Smooth muscle cell (in vitro differentiated cells): Measurements from ENCODE around the gene SGTB. TPM values are rescaled to one million over a fixed set of nuclear protein-coding genes. Genes with fewer than 3 reads are reported as not detected.

ENCODE experiments used
- DNase-seq: peaks from one replicate; lab custom pipeline; 2025; ENCODE audit not compliant: unreplicated experiment; lab: John Stamatoyannopoulos, UW
- H2AFZ ChIP-seq: fragments of 200-600 bp; sonication (generic); 2 replicates; pipeline ENCODE4 v1.6.0; 2016; ENCODE audit warnings: antibody characterized with exemption, low read depth, mild to moderate bottlenecking
- H3F3A ChIP-seq: fragments of 200-600 bp; sonication (generic); 2 replicates; pipeline ENCODE4 v1.6.0; 2017; ENCODE audit warnings: antibody characterized with exemption, low read depth
- H3K27ac ChIP-seq: fragments of 200-600 bp; sonication (generic); 2 replicates; pipeline ENCODE4 v1.5.1; 2016; ENCODE audit warnings: low read depth, mild to moderate bottlenecking
- H3K27me3 ChIP-seq: fragments of 200-600 bp; sonication (generic); 2 replicates; pipeline ENCODE4 v1.6.1; 2016; ENCODE audit warnings: low read depth, mild to moderate bottlenecking
- H3K36me3 ChIP-seq: fragments of 200-600 bp; sonication (generic); 2 replicates; pipeline ENCODE4 v1.5.1; 2016; ENCODE audit warnings: low read depth
- H3K4me1 ChIP-seq: fragments of 200-600 bp; sonication (generic); 2 replicates; pipeline ENCODE4 v1.5.1; 2016; ENCODE audit warnings: low read depth
- H3K4me2 ChIP-seq: fragments of 200-600 bp; sonication (generic); 2 replicates; pipeline ENCODE4 v1.6.0; 2016; ENCODE audit warnings: mild to moderate bottlenecking
- H3K4me3 ChIP-seq: fragments of 200-600 bp; sonication (generic); 2 replicates; pipeline ENCODE4 v1.5.1; 2016; ENCODE audit warnings: mild to moderate bottlenecking
- H3K79me2 ChIP-seq: fragments of 200-600 bp; sonication (generic); 2 replicates; pipeline ENCODE4 v1.6.0; 2016; ENCODE audit warnings: low read depth, mild to moderate bottlenecking
- H3K9ac ChIP-seq: fragments of 200-600 bp; sonication (generic); 2 replicates; pipeline ENCODE4 v1.6.0; 2016; ENCODE audit warnings: low read depth
- H3K9me3 ChIP-seq: fragments of 200-600 bp; sonication (generic); replicated peaks from 2 replicates; pipeline ENCODE4 v1.5.1; 2016; ENCODE audit warnings: low read depth
- H4K20me1 ChIP-seq: fragments of 200-600 bp; sonication (generic); 2 replicates; pipeline ENCODE4 v1.6.0; 2016; ENCODE audit warnings: low read depth
- WGBS: methylation state at CpG from one replicate; pipeline ENCODE4 v1.1.7; 2016; ENCODE audit warnings: low lambda C conversion rate; 5-methylcytosine and 5-hydroxymethylcytosine counted together
- polyA plus RNA-seq: library from polyadenylated mRNA; unstranded; fragments of >200 nt; fragmentation: Nextera tagmentation; extraction: Ambion mirVana; gene quantifications from 2 replicates; pipeline ENCODE4 v1.2.1, GENCODE V29; 2016
- total RNA-seq: library from RNA; depleted of rRNA; stranded (reverse); fragments of >200 nt; gene quantifications from 2 replicates; pipeline ENCODE4 v1.2.3, GENCODE V29; 2014
- TF ChIP-seq, protein P1 (sequence below): fragments of 200-600 bp; sonication (generic); IDR thresholded peaks from 2 replicates; pipeline ENCODE4 v1.5.1; 2017; ENCODE audit warnings: borderline replicate concordance, mild to moderate bottlenecking, antibody characterized with exemption; ENCODE audit not compliant: insufficient read depth, poor library complexity, severe bottlenecking

Gene SGTB, protein sequence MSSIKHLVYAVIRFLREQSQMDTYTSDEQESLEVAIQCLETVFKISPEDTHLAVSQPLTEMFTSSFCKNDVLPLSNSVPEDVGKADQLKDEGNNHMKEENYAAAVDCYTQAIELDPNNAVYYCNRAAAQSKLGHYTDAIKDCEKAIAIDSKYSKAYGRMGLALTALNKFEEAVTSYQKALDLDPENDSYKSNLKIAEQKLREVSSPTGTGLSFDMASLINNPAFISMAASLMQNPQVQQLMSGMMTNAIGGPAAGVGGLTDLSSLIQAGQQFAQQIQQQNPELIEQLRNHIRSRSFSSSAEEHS
- 12.8 and 16.4 TPM in 2 replicates for total RNA-seq
- 3.8 and 5.3 TPM in 2 replicates for polyA plus RNA-seq

DNA sequence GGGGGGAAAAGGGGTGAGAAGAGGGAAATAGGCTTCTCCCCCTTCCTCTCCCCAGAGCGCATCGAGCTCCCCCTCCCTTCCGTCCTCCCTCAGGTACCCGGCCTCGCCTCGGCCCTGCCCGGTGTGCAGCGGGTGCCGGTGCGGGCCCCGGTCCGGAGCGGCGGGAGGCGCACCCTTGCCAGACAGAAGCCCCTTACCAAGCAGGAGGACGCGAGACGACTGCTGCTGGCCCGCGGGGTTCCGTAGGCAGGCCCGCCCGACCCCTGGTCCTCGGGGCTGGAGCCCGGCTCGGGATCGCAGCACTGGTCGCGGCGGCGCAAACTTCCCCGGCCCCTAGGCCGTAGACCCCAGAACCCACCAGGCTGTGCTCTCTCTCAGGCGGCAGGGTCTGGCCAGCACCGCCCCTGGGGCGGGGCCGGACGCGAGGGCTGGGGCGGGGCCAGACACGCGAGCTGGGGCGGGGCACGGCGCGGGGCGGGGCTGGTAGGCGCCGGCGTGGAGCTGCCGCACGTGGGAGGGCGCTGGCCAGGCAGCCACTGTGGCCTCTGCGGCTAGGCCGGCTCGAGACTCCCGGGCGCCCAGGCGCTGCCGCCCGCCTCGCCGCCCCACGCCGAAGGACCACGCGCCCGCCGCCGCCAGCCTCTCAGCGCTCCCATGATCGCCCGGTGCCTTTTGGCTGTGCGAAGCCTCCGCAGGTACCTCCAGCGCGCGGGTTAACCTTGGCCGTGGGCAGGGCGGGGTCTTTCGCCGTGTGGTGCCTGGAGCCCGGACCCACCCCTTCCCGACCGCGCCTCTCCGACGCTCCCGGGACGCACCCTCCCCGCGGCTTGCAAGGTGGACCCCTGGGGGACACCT is at the start of gene SGTB, which contains the start of gene NLN:
TSS of gene SGTB (minus strand) at position 390 of the 855 bp plus-strand sequence. CDS start 1,302 bp downstream, outside the sequence.
TSS of gene NLN (plus strand) at position 486 of the 855 bp plus-strand sequence. CDS start at position 655, 169 bp downstream.
- peaks cover 7% of the 10 kb centered on the region for H3K4me1 ChIP-seq
- peaks cover 6% of the 10 kb centered on the region for H3F3A ChIP-seq
- peak within 1 kb of the TSS; percentile 89 for H3K9ac ChIP-seq
- peak within 1 kb of the TSS; percentile 85 for H3K4me2 ChIP-seq
- peaks cover 46% of the 10 kb centered on the region for H3K79me2 ChIP-seq
- H3K9me3 ChIP-seq: no peaks in the 10 kb centered on the region
- H3K4me3 ChIP-seq: peak within 1 kb of the TSS; percentile 83
- TF ChIP-seq, protein P1, sequence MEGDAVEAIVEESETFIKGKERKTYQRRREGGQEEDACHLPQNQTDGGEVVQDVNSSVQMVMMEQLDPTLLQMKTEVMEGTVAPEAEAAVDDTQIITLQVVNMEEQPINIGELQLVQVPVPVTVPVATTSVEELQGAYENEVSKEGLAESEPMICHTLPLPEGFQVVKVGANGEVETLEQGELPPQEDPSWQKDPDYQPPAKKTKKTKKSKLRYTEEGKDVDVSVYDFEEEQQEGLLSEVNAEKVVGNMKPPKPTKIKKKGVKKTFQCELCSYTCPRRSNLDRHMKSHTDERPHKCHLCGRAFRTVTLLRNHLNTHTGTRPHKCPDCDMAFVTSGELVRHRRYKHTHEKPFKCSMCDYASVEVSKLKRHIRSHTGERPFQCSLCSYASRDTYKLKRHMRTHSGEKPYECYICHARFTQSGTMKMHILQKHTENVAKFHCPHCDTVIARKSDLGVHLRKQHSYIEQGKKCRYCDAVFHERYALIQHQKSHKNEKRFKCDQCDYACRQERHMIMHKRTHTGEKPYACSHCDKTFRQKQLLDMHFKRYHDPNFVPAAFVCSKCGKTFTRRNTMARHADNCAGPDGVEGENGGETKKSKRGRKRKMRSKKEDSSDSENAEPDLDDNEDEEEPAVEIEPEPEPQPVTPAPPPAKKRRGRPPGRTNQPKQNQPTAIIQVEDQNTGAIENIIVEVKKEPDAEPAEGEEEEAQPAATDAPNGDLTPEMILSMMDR: no peak
- H4K20me1 ChIP-seq: peaks cover 13% of the 10 kb centered on the region
- DNase-seq: peak; percentile 70
- H2AFZ ChIP-seq: peak within 1 kb of the TSS; percentile 96
- 2% methylated on average over 53 of the region's 92 CpGs for WGBS
- no peaks in the 10 kb centered on the region for H3K27me3 ChIP-seq
- no peaks in the 10 kb centered on the region for H3K36me3 ChIP-seq
- peak within 1 kb of the TSS; percentile 72 for H3K27ac ChIP-seq

DNA sequence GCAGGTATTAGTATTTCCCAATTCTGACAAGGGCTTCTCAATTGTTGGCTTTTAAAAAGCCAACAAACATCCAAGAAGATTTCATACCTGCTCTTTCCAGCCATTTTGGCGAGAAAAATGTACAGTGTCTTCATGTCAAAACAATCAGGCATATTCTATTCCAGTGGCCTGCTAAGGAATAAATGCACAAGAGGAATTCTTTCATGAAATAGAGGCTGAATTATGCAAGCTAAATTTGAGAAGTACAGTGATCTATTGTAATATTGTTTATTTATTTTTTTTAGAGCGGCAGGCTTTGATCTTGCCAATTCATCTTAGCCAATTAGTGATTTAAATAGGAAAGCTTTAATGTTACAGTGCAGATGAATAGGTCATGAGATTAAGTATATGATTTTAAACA is 49.4 kb upstream of the SGTB start:
- no peak overlapping the region for H2AFZ ChIP-seq
- 97% methylated on average over 2 of the region's 2 CpGs for WGBS
- H4K20me1 ChIP-seq: peaks cover 3% of the 10 kb centered on the region
- H3K36me3 ChIP-seq: no peaks in the 10 kb centered on the region
- no peak overlapping the region for H3K4me3 ChIP-seq
- H3K27me3 ChIP-seq: no peaks in the 10 kb centered on the region
- TF ChIP-seq, protein P1: no peak
- DNase-seq: no peak
- H3F3A ChIP-seq: no peaks in the 10 kb centered on the region
- no peak overlapping the region for H3K4me2 ChIP-seq
- H3K9ac ChIP-seq: no peak overlapping the region
- peaks cover 6% of the 10 kb centered on the region for H3K4me1 ChIP-seq
- H3K27ac ChIP-seq: no peak overlapping the region
- H3K79me2 ChIP-seq: no peaks in the 10 kb centered on the region
- H3K9me3 ChIP-seq: no peaks in the 10 kb centered on the region

DNA sequence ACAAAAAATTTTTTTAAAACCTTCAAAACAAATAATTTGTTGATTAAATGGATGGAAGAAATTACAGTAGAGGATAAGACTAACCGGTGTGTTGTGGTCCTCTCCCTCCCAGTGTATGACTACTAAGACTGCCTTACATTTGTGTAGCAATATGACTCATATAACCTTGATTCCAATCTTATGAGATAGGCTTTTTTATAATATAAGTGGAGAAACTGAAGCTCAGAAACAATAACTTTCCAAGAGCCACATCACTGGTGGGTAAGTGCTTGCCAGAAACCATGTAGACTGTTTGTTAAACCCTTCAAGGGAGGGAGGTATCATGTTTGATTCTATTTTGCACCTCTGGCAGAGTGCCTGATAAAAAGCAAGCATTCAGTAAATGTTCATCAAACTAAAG is 47.6 kb upstream of the SGTB start:
- H3F3A ChIP-seq: no peaks in the 10 kb centered on the region
- no peak overlapping the region for H3K9ac ChIP-seq
- H4K20me1 ChIP-seq: no peaks in the 10 kb centered on the region
- H3K9me3 ChIP-seq: no peaks in the 10 kb centered on the region
- H3K27me3 ChIP-seq: no peaks in the 10 kb centered on the region
- TF ChIP-seq, protein P1: no peak
- no peaks in the 10 kb centered on the region for H3K36me3 ChIP-seq
- 79% methylated on average over 1 of the region's 1 CpG for WGBS
- no peak overlapping the region for H3K4me2 ChIP-seq
- no peak overlapping the region for H3K4me3 ChIP-seq
- H3K4me1 ChIP-seq: peaks cover 6% of the 10 kb centered on the region
- no peaks in the 10 kb centered on the region for H3K79me2 ChIP-seq
- DNase-seq: no peak
- no peak overlapping the region for H2AFZ ChIP-seq
- peak overlapping the region; percentile 17 for H3K27ac ChIP-seq
